Panc1 (cell line): ENCODE results near the gene RSPRY1.

Experiments used
- CTCF ChIP-seq: fragments of 450-650 bp; IDR thresholded peaks from 2 replicates; pipeline ENCODE4 v1.5.1; 2017; ENCODE audit warnings: mild to moderate bottlenecking
- POLR2AphosphoS5 ChIP-seq: IDR thresholded peaks from 2 replicates; pipeline ENCODE4 v1.6.1; 2012; ENCODE audit warnings: mild to moderate bottlenecking, low read depth, low read length, moderate library complexity

- TF ChIP-seq CTCF (no peak), POLR2AphosphoS5 (no peak)
Observed at GRCh38 chr16:57257455-57258070, 71.4 kb downstream of the RSPRY1 start.
